Heart left ventricle (tissue), 16 donors: ENCODE measurements around the gene FOXB1. TPM values are rescaled to one million over a fixed set of nuclear protein-coding genes. Genes with fewer than 3 reads are reported as not detected.

Source experiments
- ATAC-seq, 4 donors: fragments of 200-7000 bp; cut with Tn5 transposase; one replicate each; pipeline ENCODE4 v1.9.1; 2020 to 2022; ENCODE audit warnings: moderate library complexity in 4 of 4, mild to moderate bottlenecking in 3 of 4, moderate number of reproducible peaks in 1 of 4
- DNase-seq, 5 donors: peaks; one replicate each; pipeline ENCODE4 v3.0.0-alpha.2; 2020
- H3K27ac ChIP-seq, 12 donors: fragments of 200-600 bp; sonication (generic) in 4 of 12; one replicate each; pipeline versions ENCODE4 v1.5.0 to v1.8.0; 2016 to 2022; ENCODE audit warnings: mild to moderate bottlenecking in 2 of 12
- H3K27me3 ChIP-seq, 9 donors: fragments of 200-600 bp; sonication (generic) in 2 of 9; one replicate each; pipeline versions ENCODE4 v1.5.1 to v1.8.0; 2016 to 2022; ENCODE audit warnings: mild to moderate bottlenecking in 3 of 9
- H3K36me3 ChIP-seq, 9 donors: fragments of 200-600 bp; sonication (generic) in 2 of 9; one replicate each; pipeline versions ENCODE4 v1.5.0 to v1.8.0; 2018 to 2022; ENCODE audit warnings: mild to moderate bottlenecking in 2 of 9
- H3K4me1 ChIP-seq, 12 donors: fragments of 200-600 bp; sonication (generic) in 4 of 12; one replicate each; pipeline versions ENCODE4 v1.5.0 to v1.8.0; 2016 to 2022; ENCODE audit warnings: mild to moderate bottlenecking in 3 of 12
- H3K4me3 ChIP-seq, 12 donors: fragments of 200-600 bp; sonication (generic) in 4 of 12; one replicate each; pipeline versions ENCODE4 v1.5.0 to v1.8.0; 2017 to 2022; ENCODE audit warnings: mild to moderate bottlenecking in 9 of 12, moderate library complexity in 4 of 12
- H3K9me3 ChIP-seq, 12 donors: fragments of 200-600 bp; sonication (generic) in 4 of 12; one replicate each; pipeline versions ENCODE4 v1.5.0 to v1.8.0; 2016 to 2022; ENCODE audit warnings: mild to moderate bottlenecking in 1 of 12
- POLR2A ChIP-seq, 2 donors: fragments of 450-650 bp; IDR thresholded peaks; one replicate each; pipeline ENCODE4 v1.6.1; 2017; ENCODE audit warnings: antibody characterized with exemption in 2 of 2, mild to moderate bottlenecking in 2 of 2, moderate library complexity in 2 of 2
- WGBS, 4 donors: extraction: QIAGEN DNeasy Blood & Tissue Kit in 2 of 4; methylation state at CpG; one replicate each; pipeline versions ENCODE4 v1.1.5 to v1.1.7; 2013 to 2018; 5-methylcytosine and 5-hydroxymethylcytosine counted together
- intact Hi-C, 10 donors: fragments of 100-400 bp; cut with DNase I; formaldehyde crosslinking; loops; one replicate each; pipeline versions ENCODE4 v1.11.1 to v1.14.2; 2022
- polyA plus RNA-seq, 2 donors: library from polyadenylated mRNA; stranded (reverse); fragments of 200-250 nt; gene quantifications; one replicate each; pipeline ENCODE4 v1.2.3, GENCODE V29; 2013
- total RNA-seq, 9 donors: library from RNA; depleted of rRNA in 2 of 9; stranded (reverse); fragments of >200 nt in 2 of 9; fragmentation: NEBNext Ultra II Directional in 3 of 9; extraction: Animal tissue kit (Norgen Biotek cat#: 25700) in 3 of 9; gene quantifications; one replicate each; pipeline versions ENCODE4 v1.1.0 to v1.2.4, GENCODE V29; 2016 to 2023
- TF ChIP-seq, protein P1 (sequence below), 12 donors: fragments of 200-600 bp; sonication (generic) in 4 of 12; IDR thresholded peaks; one replicate each; pipeline versions ENCODE4 v1.5.0 to v1.8.0; 2018 to 2022; ENCODE audit warnings: antibody characterized with exemption in 12 of 12, mild to moderate bottlenecking in 5 of 12
- donor health status: ischemic (EF 13 %, LVEDD 7.1; RV severe dilation, severe dysfunction).
- donor health status: healthy with polysubstance abuse.
- donor health status: DM: no; HTN: yes; CAD: no.
- donor health status: DM: no; HTN: no; CAD: no.
- donor health status: ischemic (EF 25% LVEDD 6.9; RV normal size, moderate dysfunction).
- donor health status: ischemic (EF 25% LVEDD 5.7; RV mildly dilated, moderate dysfunction).
- donor health status: healthy.
- donor health status: DM: yes; HTN: yes; CAD: no.
- donor health status: ischemic (EF 35%, LVEDD 5.7; RV mildly dilated, moderate dysfunction).
- donor health status: nonischemic (EF 11% LVEDD 7.7; RV severe dilation, severe dysfunction).
- donor health status: DM: yes; HTN: yes; CAD: no.
- donor health status: PGD.
- donor health status: ischemic (EF 29% LVEDD 5.4; RV normal size, mild dysfunction).
- donor health status: nonischemic (EF 23%, LVEDD 6.1; RV moderate dilation, normal function).

The FOXB1 gene
- total and polyA plus RNA-seq, 11 donors, result not detected

DNA sequence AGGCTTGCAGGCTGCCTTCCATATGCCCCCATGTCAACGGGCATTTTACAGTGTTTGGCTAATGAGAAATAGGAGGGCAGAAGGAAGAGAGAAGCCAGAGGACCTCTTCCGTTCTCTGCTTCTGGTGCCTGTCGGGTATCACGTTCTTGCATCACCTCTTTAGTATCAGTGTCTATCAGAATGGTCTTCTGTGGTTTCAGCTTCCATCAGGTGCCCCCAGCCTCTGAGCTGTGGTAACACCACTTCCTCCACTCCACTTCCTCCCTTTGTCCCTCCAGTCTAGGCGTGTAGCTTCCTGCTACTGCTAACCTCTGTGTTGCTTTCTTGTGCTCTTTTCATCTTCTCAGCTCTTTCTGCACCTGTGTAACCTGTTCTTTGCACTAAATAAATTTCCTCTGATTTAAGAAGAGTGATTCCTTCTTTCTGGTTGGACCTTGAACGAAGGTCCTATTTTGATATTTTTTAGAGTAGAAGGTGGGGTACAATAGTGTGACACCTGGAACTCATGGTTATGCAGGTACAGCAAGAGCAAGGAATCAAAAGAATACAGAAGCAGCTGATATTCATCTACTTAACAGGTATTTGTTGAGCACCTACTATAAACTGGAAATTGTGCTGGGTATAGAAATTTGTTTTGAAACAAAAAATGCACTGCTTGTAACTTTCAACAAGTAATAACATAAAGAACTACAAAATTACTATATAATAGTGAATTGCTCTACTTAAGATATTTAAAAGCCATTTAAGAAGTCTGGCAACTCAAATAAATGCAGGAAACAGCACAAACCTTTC lies 27.4 kb upstream of the FOXB1 start:
- DNase-seq (no peak), ATAC-seq (no peak)
- Histone ChIP-seq H3K9me3 (peaks cover 0 to 5% (median 0%) of the 10 kb centered on the region in 12 donors), H3K4me1 (no peaks in the 10 kb centered on the region), H3K27me3 (peaks cover 0 to 37% (median 3%) of the 10 kb centered on the region in 9 donors), H3K4me3 (no peak overlapping the region), H3K36me3 (no peaks in the 10 kb centered on the region), H3K27ac (no peak overlapping the region)
- TF ChIP-seq POLR2A (IDR thresholded peaks at IDR 0.05), result no peak
- TF ChIP-seq, protein P1, sequence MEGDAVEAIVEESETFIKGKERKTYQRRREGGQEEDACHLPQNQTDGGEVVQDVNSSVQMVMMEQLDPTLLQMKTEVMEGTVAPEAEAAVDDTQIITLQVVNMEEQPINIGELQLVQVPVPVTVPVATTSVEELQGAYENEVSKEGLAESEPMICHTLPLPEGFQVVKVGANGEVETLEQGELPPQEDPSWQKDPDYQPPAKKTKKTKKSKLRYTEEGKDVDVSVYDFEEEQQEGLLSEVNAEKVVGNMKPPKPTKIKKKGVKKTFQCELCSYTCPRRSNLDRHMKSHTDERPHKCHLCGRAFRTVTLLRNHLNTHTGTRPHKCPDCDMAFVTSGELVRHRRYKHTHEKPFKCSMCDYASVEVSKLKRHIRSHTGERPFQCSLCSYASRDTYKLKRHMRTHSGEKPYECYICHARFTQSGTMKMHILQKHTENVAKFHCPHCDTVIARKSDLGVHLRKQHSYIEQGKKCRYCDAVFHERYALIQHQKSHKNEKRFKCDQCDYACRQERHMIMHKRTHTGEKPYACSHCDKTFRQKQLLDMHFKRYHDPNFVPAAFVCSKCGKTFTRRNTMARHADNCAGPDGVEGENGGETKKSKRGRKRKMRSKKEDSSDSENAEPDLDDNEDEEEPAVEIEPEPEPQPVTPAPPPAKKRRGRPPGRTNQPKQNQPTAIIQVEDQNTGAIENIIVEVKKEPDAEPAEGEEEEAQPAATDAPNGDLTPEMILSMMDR (IDR thresholded peaks at IDR 0.05), result no peak
- WGBS, 4 donors, result 60 to 66% (median 63%) methylated on average over 6 of the region's 6 CpGs
- intact Hi-C loops, result no loop called here

DNA sequence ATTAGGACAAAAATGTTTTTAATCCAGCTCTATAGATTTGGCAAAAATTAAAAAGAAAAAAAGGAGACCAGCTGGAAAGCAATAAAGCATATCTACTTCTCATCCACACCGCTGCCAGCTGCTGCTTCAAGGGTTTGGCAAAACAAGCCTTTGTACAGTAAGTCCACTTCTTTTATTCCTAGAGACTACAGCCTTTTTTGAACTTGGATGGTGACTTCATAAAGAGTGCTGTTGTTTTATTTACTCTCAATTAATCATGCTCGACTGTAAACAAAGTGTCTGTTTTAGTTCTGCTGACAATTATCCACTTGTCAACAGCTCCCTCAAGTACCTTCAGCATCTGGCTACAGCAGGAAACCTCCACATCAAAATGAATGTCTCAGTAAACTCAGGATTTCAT lies 12.3 kb upstream of the FOXB1 start:
- Histone ChIP-seq H3K4me3 (no peak overlapping the region), H3K4me1 (peaks cover 0 to 10% (median 0%) of the 10 kb centered on the region in 12 donors), H3K9me3 (no peaks in the 10 kb centered on the region), H3K27me3 (peaks cover 37 to 84% (median 73%) of the 10 kb centered on the region in 9 donors), H3K27ac (no peak overlapping the region), H3K36me3 (no peaks in the 10 kb centered on the region)
- TF ChIP-seq, protein P1 (IDR thresholded peaks at IDR 0.05), result no peak
- TF ChIP-seq POLR2A (IDR thresholded peaks at IDR 0.05), result no peak
- WGBS, 4 donors, result 40 to 49% (median 48%) methylated on average over 2 of the region's 2 CpGs
- intact Hi-C loops, result no loop called here
- no peak for ATAC-seq
- no peak for DNase-seq

DNA sequence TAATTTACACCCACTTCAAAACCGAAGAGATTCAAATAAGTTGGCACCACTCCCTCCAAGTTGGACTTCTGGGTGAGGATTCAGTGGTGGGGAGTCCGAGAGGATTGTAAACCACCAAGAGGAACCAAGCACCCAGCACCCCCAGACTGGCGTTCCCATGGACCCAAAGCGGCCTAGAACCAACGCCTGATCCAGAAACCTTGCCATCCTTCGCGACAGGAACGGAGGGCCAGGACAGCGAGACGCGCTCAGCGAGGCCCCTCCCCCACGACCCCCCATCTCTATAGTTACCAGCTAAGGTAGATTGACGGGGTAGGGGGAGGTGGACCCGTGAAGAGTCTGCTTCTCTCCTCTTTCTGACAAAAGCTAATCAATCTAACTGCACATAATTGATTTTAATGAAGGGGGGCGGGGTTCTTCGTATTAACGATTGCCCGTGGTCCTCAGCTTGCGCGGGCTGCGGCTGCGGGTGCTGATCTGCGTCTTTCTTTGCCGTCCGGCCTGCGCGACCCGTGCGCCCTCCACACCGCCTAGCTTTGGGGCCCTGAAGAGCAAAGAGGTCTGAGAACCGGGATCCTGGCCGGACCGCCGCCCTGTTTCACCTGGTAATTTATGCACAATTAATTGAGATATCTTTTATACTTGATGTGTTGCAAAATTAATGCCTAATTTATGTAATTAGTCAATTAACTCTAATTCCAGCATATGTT lies 10.9 kb upstream of the FOXB1 start:
- TF ChIP-seq, protein P1 (IDR thresholded peaks at IDR 0.05), result no peak
- no peak for TF ChIP-seq POLR2A (IDR thresholded peaks at IDR 0.05)
- 21 to 32% (median 24%) methylated on average over 31 to 35 of the region's 35 CpGs for WGBS, 4 donors
- no peaks in the 10 kb centered on the region for H3K9me3 ChIP-seq
- peaks cover 50 to 96% (median 86%) of the 10 kb centered on the region in 9 donors for H3K27me3 ChIP-seq
- no peak overlapping the region for H3K4me3 ChIP-seq
- peaks cover 0 to 16% (median 5%) of the 10 kb centered on the region in 12 donors for H3K4me1 ChIP-seq
- H3K36me3 ChIP-seq, result no peaks in the 10 kb centered on the region
- ATAC-seq (no peak), DNase-seq (no peak)
- intact Hi-C loops, result no loop called here
- no peak overlapping the region for H3K27ac ChIP-seq

DNA sequence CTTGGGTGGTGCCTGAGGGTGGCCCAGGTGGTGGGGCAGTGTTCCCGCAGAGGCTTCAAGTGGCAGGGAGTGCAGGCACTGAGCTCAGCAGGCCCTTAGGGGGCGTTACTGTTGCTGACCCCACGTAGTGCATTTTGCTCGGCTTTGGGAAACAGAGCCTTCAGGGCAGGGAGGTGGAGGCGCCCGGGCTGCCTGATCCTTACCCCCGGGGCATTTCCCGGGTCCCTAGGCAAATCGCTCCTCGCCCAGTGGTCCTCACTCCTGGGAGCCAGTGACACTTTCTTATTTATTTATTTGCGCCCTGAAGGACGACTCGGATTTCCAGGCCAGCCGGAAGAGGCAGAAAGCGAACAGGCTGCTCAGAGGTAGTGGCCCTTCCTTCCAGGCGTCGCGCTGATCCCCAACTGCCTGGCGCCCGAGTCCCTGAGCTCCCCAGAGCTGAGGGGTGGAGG lies 10.1 kb upstream of the FOXB1 start:
- DNase-seq (no peak), ATAC-seq (no peak)
- WGBS, 4 donors, result 2 to 6% (median 3%) methylated on average over 20 of the region's 20 CpGs
- H3K4me1 ChIP-seq, result peaks cover 0 to 16% (median 5%) of the 10 kb centered on the region in 12 donors
- no peaks in the 10 kb centered on the region for H3K36me3 ChIP-seq
- H3K9me3 ChIP-seq, result no peaks in the 10 kb centered on the region
- H3K27ac ChIP-seq, result no peak overlapping the region
- intact Hi-C loops, result no loop called here
- H3K4me3 ChIP-seq, result no peak overlapping the region
- TF ChIP-seq POLR2A (IDR thresholded peaks at IDR 0.05), result no peak
- TF ChIP-seq, protein P1 (IDR thresholded peaks at IDR 0.05), result no peak
- peaks cover 57 to 98% (median 87%) of the 10 kb centered on the region in 9 donors for H3K27me3 ChIP-seq
